ELR (cell line): ENCODE data around the gene HSD17B4.
"Not testable (repeated sequence)": the region's sequence is repeated elsewhere in the genome, so short reads cannot be mapped to it uniquely, and the experiment has no call there.

Experiments used
- DNase-seq: peaks from one replicate; pipeline ENCODE4 v3.0.0-alpha.2; 2015; ENCODE audit warnings: low read depth

Gene HSD17B4

DNA sequence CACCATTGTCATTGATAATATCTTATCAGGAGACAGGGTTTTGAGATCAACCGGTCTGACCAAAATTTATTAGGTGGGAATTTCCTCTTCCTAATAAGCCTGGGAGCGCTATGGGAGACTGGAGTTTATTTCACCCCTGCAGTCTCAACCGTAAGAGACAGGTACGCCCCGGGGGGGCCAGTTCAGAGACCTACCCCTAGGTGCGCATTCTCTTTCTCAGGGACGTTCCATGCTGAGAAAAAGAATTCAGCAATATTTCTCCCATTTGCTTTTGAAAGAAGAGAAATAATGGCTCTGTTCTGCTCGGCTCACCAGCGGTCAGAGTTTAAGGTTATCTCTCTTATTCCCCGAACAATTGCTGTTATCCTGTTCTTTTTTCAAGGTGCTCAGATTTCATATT is 28.3 kb downstream of the HSD17B4 start:
- DNase-seq = not testable (repeated sequence)

DNA sequence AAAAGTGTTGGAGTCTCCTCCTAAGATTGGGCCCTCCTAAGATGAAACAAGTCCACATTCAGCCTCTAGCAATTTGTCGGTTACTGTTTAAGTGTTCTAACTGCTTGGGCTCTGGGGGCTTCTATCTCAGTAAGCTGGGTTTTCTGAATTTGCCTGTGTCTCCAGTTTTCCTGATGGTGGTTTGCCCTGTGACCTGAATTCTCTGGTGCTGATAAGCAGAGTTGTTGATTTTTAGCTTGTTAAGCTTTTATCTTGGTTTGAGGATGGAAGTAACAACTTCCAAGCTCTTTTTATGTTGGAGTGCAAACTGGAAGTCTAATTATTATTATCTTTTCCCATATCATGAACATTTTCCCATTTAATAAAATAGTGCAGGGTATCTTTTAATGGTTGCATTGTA is 30.9 kb downstream of the HSD17B4 start:
- no peak for DNase-seq

DNA sequence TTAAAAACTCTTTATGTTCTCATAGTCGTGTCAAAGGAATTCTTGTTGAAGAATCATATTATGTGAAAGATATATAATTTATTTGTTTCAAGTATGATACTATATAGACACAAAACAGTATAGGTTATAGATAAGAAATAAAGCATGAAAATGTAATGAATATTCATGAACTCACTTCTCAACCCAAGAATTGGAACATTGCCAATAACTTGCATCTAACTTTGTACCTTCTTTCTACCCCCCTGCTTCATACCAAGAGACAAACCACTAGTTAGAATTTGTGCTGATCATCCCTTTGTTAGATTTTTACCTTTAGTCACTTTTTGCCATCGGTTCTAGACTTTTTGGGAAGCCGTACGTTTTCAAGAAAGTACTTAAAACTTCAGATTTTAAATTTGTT is 32.6 kb downstream of the HSD17B4 start:
- no peak for DNase-seq

DNA sequence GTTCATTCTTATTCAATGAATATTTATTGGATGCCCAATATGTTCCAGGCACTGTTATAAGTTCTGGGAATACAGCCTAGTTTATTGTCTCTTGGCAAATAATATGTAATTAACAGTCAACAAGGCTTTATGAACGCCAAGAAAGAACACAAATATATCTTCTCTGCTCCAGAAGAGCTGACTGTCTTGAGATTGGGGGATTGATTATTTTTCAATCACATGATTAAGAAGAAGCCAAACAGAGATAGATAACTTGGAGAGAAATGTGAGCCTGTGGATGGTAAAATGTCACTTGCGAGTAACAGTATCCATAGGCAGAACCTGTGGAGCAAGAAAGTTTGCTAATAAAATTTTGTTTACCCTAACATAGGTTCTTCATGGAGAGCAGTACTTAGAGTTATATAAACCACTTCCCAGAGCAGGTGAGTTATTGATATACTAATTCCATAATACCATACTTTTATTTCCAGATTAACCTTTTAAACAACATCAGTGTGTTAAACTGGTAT is 49.4 kb downstream of the HSD17B4 start:
- DNase-seq = no peak

DNA sequence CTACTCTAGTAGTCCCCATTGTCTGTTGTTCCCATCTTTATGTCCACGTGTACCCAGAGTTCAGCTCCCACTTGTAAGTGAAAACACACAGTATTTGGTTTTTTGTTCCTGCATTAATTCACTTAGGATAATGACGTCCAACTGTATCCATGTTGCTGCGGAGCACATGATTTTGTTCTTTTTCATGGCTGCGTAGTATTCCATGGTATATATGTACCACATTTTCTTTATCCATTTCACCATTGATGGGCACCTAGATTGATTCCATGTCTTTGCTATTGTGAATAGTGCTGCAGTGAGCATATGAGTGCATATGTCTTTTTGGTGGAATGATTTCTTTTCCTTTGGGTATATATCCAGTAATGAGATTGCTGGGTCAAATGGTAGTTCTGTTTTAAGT is 51.6 kb downstream of the HSD17B4 start:
- DNase-seq = not testable (repeated sequence)

DNA sequence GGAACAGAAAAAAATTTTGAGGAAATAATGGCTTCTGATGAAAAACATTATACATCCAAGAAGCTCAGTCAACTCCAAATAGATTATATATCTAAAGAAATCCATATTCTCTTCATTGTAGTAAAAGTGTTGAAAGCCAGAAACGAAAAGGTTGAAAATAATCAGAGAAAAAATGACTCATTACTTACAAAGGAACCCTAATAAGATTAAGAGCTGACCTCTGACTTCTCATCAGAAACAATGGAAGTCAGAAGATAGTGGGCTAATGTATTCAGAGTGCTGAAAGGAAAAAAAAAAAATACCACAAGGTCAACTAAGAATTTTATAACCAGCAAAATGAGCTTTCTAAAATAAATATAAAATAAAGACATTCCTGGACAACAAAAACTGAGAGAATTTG is 60.0 kb downstream of the HSD17B4 start:
- DNase-seq = no peak

DNA sequence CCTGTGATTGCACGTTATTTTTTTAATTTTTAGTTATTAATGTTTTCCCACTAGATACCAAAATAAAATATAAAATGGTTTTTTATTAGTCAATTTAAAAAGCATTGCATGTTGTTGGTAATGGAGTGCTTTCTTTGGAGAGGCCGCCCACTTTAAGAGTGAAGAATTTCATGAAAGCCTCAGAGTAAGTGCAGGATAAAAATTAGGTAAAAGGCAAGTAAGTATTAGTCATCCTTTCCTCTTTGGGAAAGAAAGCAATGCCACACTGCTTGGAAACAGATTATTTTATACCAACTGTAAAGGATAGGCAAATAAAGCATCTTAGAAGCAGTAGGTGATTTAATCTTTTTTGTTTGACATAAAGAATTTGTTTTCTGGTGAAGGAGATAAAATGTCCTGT is 62.9 kb downstream of the HSD17B4 start:
- DNase-seq = peak; percentile 6

DNA sequence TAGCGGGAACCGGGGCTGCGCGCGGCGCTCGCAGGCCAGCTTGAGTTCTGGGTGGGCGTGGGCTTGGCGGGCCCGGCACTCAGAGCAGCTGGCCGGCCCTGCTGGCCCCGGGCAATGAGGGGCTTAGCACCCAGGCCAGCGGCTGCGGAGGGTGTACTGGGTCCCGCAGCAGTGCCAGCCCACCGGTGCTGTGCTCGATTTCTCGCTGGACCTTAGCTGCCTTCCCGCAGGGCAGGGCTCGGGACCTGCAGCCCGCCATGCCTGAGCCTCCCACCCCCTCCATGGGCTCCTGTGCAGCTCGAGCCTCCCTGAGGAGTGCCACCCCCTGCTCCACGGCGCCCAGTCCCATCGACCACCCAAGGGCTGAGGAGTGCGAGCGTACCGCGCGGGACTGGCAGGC is 64.8 kb downstream of the HSD17B4 start:
- DNase-seq = not testable (repeated sequence)

DNA sequence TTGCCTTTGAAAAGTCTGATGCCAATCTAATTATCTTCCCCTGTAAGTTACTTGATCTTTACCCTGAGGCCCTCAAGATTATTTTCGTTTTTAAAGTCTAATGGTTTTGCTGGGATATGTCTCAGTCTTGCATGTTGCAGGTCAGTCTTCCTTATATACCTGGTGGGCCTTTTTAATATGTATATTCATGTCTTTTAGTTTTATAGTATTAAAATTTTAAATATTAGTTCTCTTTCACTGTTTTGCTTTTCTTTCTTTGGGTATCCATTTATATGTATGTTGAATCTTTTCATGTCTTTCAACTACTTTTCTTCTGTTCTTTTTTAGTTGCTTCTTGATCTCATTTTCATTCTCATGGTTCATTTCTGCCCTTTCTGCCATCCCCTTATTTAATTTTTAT is 68.9 kb downstream of the HSD17B4 start:
- no peak for DNase-seq

DNA sequence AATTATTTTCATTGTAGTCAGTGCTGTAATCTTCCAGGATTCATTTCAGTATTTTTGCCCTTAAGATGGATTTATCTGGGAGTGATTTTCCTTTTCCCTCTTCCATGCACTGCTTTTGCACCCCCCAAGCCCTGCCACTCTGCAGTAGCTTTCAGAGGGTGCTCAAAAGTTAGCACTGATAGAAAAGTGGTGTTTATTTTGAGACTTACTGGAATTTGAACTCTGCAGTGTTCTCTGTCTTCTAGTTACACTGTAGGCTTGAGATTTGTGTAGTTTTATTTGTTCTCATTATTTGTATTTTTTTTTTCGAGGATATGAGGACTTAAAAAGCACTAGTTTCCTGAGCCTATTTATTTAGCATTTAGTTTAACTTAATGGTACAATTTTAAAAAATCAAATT is 70.5 kb downstream of the HSD17B4 start:
- DNase-seq = no peak

DNA sequence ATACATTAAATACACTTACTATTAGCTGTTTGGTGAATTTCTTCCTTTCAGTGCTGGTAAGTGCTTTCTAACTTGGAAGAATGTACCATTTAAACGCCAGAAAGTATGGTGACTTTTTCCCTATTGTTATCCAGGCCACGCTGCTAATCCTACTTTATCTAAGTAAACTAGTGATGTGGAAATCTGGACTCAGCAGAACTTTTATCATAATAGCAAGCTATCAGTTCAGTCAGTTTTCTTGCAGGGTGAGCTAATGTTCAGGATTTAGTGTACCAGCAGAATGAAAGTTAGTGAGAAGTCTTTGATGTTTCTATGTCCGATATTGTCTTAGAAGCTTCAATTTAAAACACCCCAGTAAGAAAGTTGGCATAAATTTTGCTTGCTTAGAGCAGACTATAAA is 72.2 kb downstream of the HSD17B4 start:
- no peak for DNase-seq

DNA sequence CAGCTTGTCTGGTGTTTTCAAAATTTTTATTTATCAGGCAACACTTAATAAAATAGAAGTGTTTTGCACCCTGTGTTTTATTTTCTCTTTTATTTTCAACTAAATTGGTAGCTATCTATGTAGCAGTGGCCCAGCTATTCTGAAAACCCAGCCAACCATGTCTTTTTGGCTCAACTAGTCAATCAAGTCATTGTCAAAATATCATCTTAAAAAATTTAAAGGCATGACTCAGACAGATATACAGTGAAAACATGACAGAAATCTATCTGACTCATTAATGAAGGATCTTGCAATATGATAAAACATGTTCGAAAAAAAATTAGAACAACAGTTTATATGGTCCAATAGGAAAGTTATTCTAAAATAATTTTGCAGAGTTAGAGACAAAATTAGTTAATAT is 75.1 kb downstream of the HSD17B4 start:
- peak; percentile 3 for DNase-seq

DNA sequence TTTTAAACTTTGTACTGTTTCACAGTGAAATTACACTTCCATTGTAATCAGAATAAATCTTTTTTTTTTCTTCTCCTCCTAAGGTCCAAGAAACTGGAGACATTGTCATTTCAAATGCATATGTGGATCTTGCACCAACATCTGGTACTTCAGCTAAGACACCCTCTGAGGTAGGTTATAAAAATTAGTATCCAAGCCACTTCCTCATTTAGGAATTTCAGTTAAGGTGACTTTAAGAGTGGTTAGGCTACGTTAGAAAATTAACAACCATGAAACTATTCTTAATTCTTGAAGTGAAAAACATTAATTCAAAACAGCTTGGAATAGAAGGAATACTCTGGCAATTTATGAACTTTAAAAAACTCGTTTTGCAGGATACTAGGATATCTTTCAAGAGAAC is 77.5 kb downstream of the HSD17B4 start:
- no peak for DNase-seq

DNA sequence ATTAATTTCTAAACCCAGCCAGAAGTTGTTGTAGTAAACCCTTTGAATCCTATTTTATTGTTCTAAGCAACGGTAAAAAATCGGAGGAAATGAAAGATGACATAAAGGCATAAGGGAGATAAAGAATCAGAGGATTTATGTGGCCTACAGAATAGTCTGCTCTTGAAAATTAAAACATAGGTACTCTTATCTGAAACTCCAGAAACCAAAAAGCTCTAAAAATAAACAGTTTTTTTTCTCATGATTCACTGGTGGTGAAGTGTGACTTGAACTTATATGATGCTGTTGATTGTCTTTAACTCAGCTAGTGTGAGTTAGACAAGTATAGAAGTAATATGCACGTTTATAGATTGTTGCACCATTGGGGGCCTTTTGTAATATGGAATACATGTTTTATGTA is 80.3 kb downstream of the HSD17B4 start:
- DNase-seq = no peak

DNA sequence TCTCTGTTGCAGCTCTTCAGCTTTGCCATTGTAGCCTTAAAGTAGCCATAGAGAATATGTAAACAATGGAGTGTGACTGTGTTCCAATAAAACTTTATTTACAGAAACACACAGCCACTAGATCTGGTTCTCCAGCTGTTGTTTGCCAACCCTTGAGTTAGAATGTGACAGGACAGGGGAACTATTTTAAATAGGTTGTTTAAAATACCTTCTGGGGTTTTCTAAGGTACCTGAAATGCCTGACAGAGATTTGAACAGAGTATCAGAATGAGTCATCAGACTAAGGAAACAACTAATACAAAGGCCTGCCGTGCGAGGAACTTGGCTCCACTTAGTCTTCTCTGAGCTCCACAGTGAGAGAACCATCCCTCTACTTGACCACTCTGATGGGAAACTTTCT is 85.4 kb downstream of the HSD17B4 start:
- DNase-seq = peak; percentile 25

DNA sequence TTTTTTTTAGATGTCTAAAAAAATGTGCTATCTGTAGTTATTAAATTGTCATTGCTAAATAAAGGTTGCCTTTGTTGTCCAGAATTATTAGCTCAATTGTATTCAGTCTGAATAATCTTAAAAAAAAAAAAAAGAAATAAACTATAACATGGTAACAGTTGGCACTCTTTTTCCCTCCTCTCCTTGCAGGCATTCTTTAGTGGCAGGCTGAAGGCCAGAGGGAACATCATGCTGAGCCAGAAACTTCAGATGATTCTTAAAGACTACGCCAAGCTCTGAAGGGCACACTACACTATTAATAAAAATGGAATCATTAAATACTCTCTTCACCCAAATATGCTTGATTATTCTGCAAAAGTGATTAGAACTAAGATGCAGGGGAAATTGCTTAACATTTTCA is 89.4 kb downstream of the HSD17B4 start:
- no peak for DNase-seq

DNA sequence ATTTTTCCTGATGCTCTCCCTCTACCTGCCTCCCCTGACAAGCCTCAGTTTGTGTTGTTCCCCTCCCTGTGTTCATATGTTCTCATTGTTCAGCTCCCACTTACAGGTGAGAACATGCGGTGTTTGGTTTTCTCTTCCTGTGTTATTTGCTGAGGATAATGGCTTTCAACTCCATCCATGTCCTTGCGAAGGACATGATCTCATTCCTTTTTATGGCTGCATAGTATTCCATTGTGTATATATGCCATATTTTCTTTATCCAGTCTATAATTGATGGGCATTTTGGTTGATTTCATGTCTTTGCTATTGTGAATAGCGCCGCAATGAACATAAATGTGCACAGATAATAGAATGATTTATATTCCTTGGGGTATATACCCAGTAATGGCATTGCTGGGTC is 99.5 kb downstream of the HSD17B4 start:
- DNase-seq = no peak

DNA sequence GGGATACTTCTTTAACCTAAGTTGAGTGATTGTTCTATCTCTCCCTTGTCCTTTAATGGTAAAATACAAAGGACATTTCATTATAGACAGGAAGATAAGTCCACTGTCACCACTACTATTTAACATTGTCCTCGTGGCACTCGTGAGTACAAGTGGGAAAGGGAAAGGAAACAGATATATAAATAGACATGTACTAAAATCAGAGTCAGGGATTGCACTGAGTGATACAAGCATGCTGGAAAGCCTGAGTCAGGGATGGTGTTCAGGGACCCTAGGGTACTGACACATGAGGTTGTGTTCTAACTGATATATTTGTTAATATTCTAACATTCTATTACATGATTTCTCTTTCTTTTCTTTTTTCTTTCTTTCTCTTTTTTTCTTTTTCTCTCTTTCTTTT is 102.3 kb downstream of the HSD17B4 start:
- no peak for DNase-seq

DNA sequence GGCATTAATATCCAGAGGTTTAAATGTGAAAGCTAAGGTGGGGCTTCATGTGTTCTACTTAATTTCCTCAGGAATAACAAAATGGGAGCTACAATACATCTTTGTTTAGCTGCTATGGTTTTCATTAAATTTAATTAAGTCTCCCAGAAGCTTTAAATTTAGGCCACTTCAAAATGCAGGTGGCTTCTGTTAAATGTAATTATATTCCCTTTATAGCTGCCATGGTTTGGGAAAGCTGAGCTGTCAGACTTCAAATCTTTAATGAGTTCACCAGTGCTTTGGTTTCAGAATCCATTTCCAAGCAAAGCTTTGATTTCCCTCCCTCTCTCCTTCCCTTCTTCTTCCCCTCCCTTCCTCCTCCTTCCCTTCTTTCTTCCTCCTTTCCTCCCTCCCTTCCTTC is 118.6 kb downstream of the HSD17B4 start:
- DNase-seq = no peak

DNA sequence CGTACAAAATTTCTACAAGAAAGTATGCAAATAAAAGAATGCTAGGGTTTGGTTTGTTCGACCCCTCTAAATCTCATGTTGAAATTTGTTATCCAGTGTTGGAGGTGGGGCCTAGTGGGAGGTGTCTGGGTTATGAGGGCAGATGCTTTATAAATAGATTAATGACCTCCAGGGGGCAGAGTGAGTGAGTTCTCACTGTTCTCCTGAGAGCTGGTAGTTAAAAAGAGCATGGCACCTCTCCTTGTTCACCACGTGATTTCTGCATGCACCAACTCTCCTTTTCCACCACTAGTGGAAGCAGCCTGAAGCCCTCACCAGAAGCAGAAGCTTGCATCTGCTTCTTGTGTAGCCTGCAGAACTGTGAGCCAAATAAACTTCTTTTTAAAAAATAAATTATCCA is 126.6 kb downstream of the HSD17B4 start:
- DNase-seq = peak; percentile 66

DNA sequence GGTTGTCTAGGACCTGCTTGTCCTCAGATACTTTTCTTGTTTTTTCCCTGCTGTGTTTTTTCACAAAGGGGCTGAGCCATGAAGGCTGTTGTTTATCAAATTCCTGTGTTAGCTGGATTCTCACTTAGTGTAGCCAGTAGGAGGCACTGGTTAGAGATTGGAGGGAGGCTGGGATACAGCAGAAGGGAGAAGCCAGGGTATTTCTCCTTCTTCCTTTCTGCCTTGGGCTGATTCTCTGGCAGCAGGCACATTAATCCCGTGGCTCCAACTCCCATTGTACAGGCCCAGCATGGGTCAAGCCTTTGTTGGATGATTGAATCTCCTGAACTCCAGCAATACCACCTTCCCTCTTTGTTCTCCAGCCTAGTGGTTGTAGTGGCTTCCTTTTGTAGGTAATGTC is 130.7 kb downstream of the HSD17B4 start:
- no peak for DNase-seq

DNA sequence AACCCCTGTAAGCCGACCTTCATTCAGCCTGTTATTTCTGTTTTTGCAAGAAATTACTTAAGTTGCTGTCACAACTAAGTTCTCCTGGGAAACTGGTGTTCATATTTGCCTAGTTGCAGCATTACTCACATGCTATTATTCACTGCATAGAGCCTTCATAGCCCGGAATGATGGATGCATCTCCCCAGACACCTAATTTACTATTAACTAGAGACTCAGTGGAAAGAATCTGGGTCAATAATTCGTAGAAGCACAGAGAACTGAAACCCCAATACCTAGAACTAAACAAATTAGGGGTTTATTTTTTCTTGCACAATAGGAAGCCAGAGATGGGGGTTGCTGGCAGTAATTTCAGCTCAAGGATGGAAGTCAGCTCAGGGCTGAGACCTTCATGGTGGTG is 131.4 kb downstream of the HSD17B4 start:
- no peak for DNase-seq
